ENCODE results near the gene CSK. TPM values are rescaled to one million over a fixed set of nuclear protein-coding genes. Genes with fewer than 3 reads are reported as not detected.
"Not testable (repeated sequence)": the region's sequence is repeated elsewhere in the genome, so short reads cannot be mapped to it uniquely, and the experiment has no call there.

The CSK gene
- total RNA-seq (10 to 100 TPM; 15.2 to 61.0 (median 20.7) TPM), polyA plus RNA-seq (10 to 100 TPM; 21.8 to 33.4 (median 26.2) TPM)
- long read RNA-seq, donor 1, partial matches to known transcripts, result 6 of 10 reads
- long read RNA-seq, donor 1, other reads (novel, unspliced or antisense), result 0 of 10 reads
- long read RNA-seq, donor 2, transcript CSK-201 (13 exons, 2,767 nt), result major isoform, 9 of 9 reads
- long read RNA-seq, donor 2, partial matches to known transcripts, result 0 of 9 reads
- long read RNA-seq, donor 2, other reads (novel, unspliced or antisense), result 0 of 9 reads
- long read RNA-seq, donor 3, partial matches to known transcripts, result 0 of 4 reads
- long read RNA-seq, donor 3, other reads (novel, unspliced or antisense), result 0 of 4 reads
- long read RNA-seq, donor 4, result 0 reads
- long read RNA-seq, donor 5, transcript CSK-201 (13 exons, 2,767 nt), result major isoform, 10 of 27 reads
- long read RNA-seq, donor 5, partial matches to known transcripts, result 17 of 27 reads
- long read RNA-seq, donor 5, other reads (novel, unspliced or antisense), result 0 of 27 reads
- long read RNA-seq, donor 6, transcript CSK-201 (13 exons, 2,767 nt), result major isoform, 14 of 23 reads
- long read RNA-seq, donor 6, partial matches to known transcripts, result 8 of 23 reads
- long read RNA-seq, donor 6, other reads (novel, unspliced or antisense), result 0 of 23 reads
- long read RNA-seq, donor 7, partial matches to known transcripts, result 8 of 11 reads
- long read RNA-seq, donor 7, other reads (novel, unspliced or antisense), result 0 of 11 reads
- long read RNA-seq, donor 8, transcript CSK-201 (13 exons, 2,767 nt), result major isoform, 9 of 9 reads
- long read RNA-seq, donor 8, partial matches to known transcripts, result 0 of 9 reads
- long read RNA-seq, donor 8, other reads (novel, unspliced or antisense), result 0 of 9 reads
- long read RNA-seq, donor 9, partial matches to known transcripts, result 0 of 1 reads
- long read RNA-seq, donor 9, other reads (novel, unspliced or antisense), result 0 of 1 reads
- long read RNA-seq, donor 10, partial matches to known transcripts, result 0 of 2 reads
- long read RNA-seq, donor 10, other reads (novel, unspliced or antisense), result 0 of 2 reads

DNA sequence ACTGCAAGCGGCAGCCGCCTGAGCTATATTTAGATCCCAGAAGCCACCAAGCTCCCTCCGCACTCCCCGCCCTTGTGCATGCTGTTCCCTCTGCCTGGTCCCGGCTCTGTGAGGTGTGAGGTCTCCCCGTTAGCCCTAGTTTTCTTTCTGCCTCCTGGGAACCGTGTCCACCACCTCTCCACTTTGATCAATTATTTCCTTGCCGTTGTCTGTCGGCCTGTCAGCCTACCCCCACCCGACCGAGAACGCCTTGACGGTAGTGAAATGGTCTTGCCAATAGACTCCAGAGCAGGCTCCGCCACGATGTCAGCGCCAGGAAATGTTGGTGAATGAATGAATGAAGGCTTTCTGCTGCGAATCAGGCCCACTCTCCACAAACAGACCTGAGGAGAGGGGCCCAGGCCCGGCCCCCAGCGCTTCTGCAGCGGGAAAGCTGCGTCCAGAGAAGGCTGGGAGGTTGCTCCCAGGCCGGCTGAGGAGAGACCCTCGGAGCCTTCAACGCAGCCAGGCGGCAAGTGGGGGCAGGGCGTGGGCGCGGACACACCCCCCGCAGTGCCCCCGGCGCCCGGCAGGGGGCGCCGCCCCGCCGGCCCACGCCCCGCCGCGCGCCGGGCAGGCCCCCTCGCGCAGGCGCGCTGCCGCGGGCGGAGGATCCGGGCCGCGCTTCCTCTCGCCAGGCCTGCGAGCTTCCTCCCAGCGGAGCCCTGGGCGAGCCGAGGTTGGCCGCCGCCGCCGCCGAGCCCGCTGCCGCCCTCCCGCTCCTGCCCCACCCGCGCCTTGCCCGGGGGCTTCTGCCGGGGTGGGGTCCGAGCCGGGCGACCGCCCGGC, at the start of gene CSK:
CSK (plus strand) TSS at position 650 of the 828 bp plus-strand sequence. CDS start 16,218 bp downstream, outside the sequence.
- Histone ChIP-seq H3K9me3 (no peaks in the 10 kb centered on the region), H3K4me1 (peaks cover 60 to 92% (median 80%) of the 10 kb centered on the region in 4 donors), H3K36me3 (no peaks in the 10 kb centered on the region), H3K4me3 (peak within 1 kb of the TSS; percentile 77 to 84 (median 81)), H3K27ac (peak within 1 kb of the TSS; percentile 85 to 95 (median 91)), H3K27me3 (no peaks in the 10 kb centered on the region)
- DNase-seq, result peak; percentile 81 to 93
- TF ChIP-seq EP300 (IDR thresholded peaks at IDR 0.05), result no peak
- TF ChIP-seq POLR2A (IDR thresholded peaks at IDR 0.05), result no peak
- peak in 2 of 3 donors; percentile 61 to 69 for TF ChIP-seq POLR2AphosphoS5 (IDR thresholded peaks at IDR 0.05)
- TF ChIP-seq, protein P1, sequence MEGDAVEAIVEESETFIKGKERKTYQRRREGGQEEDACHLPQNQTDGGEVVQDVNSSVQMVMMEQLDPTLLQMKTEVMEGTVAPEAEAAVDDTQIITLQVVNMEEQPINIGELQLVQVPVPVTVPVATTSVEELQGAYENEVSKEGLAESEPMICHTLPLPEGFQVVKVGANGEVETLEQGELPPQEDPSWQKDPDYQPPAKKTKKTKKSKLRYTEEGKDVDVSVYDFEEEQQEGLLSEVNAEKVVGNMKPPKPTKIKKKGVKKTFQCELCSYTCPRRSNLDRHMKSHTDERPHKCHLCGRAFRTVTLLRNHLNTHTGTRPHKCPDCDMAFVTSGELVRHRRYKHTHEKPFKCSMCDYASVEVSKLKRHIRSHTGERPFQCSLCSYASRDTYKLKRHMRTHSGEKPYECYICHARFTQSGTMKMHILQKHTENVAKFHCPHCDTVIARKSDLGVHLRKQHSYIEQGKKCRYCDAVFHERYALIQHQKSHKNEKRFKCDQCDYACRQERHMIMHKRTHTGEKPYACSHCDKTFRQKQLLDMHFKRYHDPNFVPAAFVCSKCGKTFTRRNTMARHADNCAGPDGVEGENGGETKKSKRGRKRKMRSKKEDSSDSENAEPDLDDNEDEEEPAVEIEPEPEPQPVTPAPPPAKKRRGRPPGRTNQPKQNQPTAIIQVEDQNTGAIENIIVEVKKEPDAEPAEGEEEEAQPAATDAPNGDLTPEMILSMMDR (IDR thresholded peaks at IDR 0.05), result peak in 4 of 7 experiments; percentile 25 to 88 (median 61)
- intact Hi-C loops (cut with DNase I; ENCODE audit: low total_unique reads), result no loop called here
- 0 to 1% (median 1%) methylated on average over 16 to 73 of the region's 74 CpGs for WGBS, 5 donors

DNA sequence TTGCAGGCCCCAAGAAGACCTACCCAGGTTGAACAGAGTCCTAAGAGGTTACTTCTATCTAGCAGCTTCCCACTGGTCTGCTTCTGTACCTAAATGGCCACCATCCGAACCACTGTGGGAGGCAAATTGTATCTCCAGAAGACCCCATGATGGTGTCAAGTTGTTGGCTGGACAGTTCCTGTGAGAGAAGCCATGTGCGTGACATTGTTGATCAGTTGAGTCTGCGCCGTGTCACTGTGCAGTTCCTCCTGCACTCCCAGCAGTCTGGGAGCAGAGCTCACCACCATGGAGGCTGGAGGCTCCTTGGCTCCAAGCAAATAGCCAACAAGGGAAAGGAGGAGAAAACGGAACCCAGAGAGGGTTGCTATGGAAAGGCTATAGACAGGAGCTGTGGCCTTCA, 49.0 kb upstream of the CSK start:
- Histone ChIP-seq H3K27ac (no peak overlapping the region), H3K4me3 (no peak overlapping the region), H3K36me3 (no peaks in the 10 kb centered on the region), H3K4me1 (no peaks in the 10 kb centered on the region), H3K9me3 (no peaks in the 10 kb centered on the region), H3K27me3 (peaks cover 0 to 81% (median 19%) of the 10 kb centered on the region in 3 donors)
- DNase-seq, result no peak
- TF ChIP-seq POLR2AphosphoS5 (IDR thresholded peaks at IDR 0.05), result no peak
- no peak for TF ChIP-seq POLR2A (IDR thresholded peaks at IDR 0.05)
- no peak for TF ChIP-seq EP300 (IDR thresholded peaks at IDR 0.05)
- TF ChIP-seq, protein P1 (IDR thresholded peaks at IDR 0.05), result no peak
- 77 to 87% (median 83%) methylated on average over 5 of the region's 5 CpGs for WGBS, 5 donors
- intact Hi-C loops (cut with DNase I; ENCODE audit: low total_unique reads), result no loop called here

DNA sequence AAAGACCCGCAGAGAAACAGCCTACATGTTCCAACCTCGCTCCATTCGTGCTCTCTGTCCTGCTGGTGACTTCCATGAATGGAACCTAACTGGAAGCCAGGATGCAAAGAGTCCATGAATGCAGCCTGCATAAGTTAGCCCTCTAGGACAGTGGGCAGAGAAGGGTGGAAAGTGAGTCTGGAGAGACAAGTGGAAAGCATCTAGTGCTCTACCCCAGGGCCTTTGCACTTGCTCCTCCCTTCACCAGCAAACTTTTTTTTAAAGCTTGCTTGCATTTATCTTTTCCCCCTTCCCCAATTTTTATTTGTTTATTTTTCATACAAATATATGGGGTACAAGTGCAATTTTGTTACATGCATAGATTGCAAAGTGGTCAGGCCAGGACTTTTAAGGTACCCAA, 48.6 kb upstream of the CSK start:
- no peak for TF ChIP-seq POLR2A (IDR thresholded peaks at IDR 0.05)
- TF ChIP-seq EP300 (IDR thresholded peaks at IDR 0.05), result no peak
- no peak for TF ChIP-seq POLR2AphosphoS5 (IDR thresholded peaks at IDR 0.05)
- Histone ChIP-seq H3K4me1 (no peaks in the 10 kb centered on the region), H3K4me3 (no peak overlapping the region), H3K9me3 (no peaks in the 10 kb centered on the region), H3K27ac (no peak overlapping the region), H3K27me3 (peaks cover 0 to 77% (median 19%) of the 10 kb centered on the region in 3 donors), H3K36me3 (no peaks in the 10 kb centered on the region)
- intact Hi-C loops (cut with DNase I; ENCODE audit: low total_unique reads), result no loop called here
- 82 to 95% (median 87%) methylated on average over 3 of the region's 3 CpGs for WGBS, 5 donors
- DNase-seq, result no peak

DNA sequence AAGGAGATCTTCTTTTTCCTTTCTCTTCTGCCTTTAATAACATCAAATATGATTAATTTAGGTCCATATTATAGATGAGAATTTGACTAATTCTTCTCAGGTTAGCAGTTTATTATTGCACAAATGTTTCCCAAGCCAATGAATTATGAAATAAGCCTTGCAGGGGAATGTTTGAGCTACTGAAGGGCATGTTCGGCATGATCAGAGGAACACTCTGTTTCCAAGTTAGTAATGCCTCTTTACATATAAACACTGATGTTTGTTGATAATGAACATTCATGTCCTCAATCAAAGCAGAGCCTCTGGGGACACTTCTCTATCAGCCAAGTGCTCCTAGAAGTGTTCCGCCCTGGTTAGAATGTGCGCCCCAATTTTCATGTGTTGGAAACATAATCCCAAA, 46.6 kb upstream of the CSK start:
- no peaks in the 10 kb centered on the region for H3K9me3 ChIP-seq
- WGBS, 5 donors, result 79 to 88% (median 86%) methylated on average over 3 of the region's 3 CpGs
- H3K4me3 ChIP-seq, result no peak overlapping the region
- H3K4me1 ChIP-seq, result no peaks in the 10 kb centered on the region
- no peak for DNase-seq
- intact Hi-C loops (cut with DNase I; ENCODE audit: low total_unique reads), result no loop called here
- no peak overlapping the region for H3K27ac ChIP-seq
- TF ChIP-seq POLR2AphosphoS5 (IDR thresholded peaks at IDR 0.05), result no peak
- TF ChIP-seq EP300 (IDR thresholded peaks at IDR 0.05), result no peak
- no peak for TF ChIP-seq POLR2A (IDR thresholded peaks at IDR 0.05)
- H3K27me3 ChIP-seq, result peaks cover 0 to 57% (median 19%) of the 10 kb centered on the region in 3 donors
- no peaks in the 10 kb centered on the region for H3K36me3 ChIP-seq

DNA sequence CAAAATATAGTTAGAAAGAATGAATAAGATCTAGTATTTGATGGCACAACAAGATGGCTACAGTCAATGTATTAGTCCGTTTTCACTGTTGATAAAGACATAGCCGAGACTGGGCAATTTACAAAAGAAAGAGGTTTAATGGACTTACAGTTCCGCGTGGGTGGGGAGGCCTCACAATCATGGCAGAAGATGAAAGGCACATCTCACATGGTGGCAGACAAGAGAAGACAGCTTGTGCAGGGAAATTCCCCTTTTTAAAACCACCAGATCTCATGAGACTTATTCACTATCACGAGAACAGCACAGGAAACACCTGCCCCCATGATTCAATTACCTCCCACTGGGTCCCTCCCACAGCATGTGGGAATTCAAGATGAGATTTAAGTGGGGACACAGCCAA, 43.6 kb upstream of the CSK start:
- H3K4me1 ChIP-seq; intact Hi-C loops (cut with DNase I; ENCODE audit: low total_unique reads); DNase-seq; H3K9me3 ChIP-seq; H3K27ac ChIP-seq; H3K36me3 ChIP-seq; H3K4me3 ChIP-seq: not testable (repeated sequence)
- WGBS, 5 donors, result 66 to 73% (median 71%) methylated on average over 5 of the region's 5 CpGs
- H3K27me3 ChIP-seq, result peaks cover 0 to 28% (median 16%) of the 10 kb centered on the region in 3 donors
